HG02623 (cell line): ENCODE results near the gene NOVA1.

ENCODE experiments used
- ATAC-seq: cut with Tn5 transposase; IDR thresholded peaks from one replicate; pipeline ENCODE4 v1.9.1; 2021; ENCODE audit warnings: moderate library complexity; ENCODE audit not compliant: unreplicated experiment

NOVA1 gene

DNA sequence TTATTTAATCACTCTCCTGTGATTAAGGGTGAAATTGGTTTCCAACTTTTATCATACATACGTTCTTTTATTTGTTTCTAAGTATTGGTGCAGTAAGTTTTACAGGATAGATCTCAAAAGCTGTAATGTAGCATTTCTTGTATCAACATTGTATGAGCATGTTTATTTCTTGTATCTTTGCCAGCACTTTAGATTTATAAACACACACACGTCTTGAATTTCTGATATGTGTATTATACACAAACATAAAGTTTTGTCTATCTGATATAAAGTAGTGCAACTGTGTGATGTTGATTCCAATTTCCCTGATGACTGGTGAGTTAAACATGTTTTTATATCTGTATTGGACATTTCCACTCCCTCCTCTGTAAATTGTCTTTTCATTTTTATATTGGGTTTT, 134.7 kb downstream of the NOVA1 start:
- no peak for ATAC-seq

DNA sequence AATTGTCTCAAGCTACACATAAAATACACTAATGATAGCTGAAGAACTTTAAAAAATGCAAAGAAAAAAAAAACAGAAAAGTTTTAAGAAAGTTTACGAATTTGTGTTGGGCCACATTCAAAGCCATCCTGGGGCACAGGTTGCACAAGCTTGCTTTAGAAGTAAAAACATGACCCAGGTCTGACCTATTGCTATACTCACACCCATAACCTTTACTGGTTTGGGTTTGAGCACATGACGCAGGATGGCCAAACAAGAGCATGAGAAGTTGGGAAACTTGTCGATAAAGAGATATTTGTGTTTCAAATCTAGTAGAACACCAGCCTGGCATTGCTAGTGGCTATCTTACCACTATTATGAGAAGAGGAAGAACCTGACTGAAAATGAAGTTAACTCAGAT, 143.7 kb downstream of the NOVA1 start:
- no peak for ATAC-seq

DNA sequence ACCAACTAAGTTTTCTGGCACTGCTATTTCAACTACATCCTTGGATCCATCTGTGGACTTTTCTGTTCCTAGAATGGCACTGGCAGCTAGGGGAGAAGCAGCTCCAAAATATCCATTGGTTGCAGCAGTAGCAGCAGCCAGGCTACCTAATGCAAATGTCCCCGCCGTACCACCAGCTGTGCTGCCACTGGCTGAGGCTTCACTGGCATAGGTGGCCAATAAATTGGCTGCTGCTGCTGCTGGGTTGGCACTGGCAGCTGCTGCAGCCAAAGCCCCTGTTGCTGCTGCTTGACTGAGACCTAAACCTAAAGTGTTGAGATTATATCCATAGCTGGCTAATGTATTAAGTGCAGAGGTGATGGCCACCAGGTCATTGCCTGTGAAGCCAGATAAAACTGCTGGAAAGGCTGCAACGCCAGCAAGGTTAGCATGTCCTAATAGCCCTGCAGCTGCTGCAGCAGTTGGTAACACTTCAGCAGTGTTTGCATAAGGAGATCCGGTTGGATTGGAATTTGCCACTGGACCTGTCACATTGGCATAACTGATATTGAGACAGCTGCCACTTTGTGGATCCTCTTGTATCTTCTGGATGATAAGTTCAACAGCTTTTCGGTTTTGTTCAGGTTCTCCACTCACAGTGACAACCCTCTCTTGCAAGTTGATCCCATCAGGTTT, 149.5 kb downstream of the NOVA1 start:
- no peak for ATAC-seq

DNA sequence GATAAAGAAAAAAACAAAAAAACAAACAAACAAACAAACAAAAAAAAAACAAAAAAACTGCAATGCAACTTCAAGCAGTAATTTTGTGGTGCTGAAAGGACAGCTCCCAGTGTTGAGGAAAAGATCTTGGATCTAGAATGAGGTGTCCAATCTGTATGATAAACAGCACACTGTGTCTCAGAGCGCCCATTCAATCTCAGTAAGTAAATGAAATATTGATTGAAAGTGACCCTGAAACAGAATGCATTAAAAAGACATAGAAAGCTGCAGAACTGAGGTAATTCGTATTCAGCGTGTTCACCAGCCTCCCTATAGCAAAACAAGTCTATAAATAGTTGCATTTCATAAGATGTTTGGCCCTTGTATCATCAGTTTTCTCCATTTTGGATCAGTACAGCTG, 153.0 kb downstream of the NOVA1 start:
- no peak for ATAC-seq

DNA sequence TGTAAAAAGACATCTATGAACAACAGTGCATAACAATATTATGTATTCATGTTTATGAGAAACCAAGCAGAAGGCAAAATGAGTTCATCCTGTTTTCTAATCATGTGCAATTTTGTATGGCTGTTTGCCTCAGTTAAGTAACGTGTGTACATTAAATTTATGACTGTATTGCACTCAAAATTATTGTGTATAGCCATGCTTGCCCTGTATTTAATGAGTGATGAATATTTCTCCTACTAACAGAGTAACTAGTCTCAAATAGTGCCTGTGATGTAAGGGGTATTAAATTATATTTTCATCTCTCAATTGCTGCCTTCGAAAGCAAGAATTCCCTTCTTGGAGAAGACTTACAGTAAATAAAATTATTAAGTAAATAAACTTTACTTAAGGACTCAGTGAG, 154.2 kb downstream of the NOVA1 start:
- ATAC-seq: no peak

DNA sequence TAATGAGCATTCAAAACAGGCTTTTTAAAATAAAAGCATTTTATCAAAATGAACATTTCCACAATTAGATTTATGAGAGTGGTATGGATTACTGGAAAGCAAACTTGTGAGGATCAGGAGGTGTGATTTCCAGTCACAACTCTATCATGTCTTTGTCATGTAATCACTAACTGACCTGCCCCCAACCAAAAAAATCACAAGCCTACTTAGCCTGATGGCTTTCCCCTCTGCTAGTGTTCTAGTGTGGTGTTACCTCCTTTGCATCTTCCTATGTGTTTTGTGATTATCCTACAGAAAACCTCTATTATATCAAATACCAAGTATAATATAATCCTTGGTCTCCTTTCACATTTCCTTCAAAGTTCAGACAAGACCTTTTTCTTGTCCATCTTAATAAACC, 168.6 kb downstream of the NOVA1 start:
- ATAC-seq: no peak

DNA sequence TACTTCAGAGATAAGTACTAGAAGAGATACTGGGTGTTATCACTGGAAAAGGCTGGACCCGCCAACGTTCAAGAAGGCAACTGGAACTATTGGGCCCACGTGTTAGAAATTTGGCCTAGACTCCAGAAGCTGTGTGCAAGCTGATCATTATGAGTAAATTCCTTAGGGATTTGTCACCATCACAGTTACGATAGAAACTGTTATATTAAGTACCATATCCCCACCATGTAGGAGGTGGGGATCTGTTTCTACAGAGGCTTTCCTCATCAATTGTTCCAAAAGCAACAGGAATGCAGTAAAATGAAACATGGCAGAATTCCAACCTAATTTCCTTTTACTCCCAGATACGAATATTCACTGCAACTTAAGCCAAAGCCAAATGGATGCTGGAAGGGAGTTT, 170.7 kb downstream of the NOVA1 start:
- ATAC-seq: no peak

DNA sequence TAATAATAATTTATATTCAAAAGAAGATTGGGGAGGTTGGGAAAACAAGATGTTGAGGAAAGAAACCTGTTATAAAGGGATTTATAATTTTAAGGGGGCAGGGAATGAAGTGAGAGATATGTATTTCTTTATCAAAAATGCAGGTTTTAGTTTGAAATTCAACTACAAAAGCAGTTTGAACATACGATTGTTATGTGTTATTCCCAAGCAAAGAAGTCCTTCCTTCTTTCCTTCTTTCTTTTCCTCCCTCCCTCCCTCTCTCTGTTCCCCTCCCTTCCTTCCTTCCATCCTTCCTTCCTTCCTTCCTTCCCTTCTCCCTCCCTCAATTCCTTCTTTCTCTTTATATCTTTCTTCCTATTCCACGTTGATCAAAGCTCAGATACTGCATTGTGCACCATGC, 173.3 kb downstream of the NOVA1 start:
- ATAC-seq: no peak

DNA sequence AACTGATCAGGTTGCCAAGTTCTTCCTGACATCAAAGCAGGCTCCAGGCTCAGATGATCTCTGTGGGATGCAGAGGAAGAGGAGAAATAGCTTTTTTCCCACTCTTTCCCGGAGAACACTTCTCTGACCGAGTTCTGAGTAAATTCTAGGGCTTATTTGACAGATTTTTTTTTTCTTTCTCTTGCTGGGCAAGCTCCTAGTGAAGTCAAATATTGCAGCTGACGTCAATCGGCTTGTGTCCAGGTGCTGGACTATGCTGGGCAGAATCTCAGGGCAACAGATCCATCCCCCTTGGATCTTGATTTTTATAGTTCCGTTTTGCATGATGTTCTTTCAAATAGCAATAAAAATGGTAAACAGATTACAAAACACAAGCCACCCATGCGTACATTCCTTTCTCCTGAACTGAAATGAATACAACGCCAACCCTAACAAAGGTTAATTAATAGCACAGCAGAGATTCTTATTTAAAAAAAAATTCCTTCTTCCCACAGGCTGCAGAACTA, 182.2 kb downstream of the NOVA1 start:
- no peak for ATAC-seq

DNA sequence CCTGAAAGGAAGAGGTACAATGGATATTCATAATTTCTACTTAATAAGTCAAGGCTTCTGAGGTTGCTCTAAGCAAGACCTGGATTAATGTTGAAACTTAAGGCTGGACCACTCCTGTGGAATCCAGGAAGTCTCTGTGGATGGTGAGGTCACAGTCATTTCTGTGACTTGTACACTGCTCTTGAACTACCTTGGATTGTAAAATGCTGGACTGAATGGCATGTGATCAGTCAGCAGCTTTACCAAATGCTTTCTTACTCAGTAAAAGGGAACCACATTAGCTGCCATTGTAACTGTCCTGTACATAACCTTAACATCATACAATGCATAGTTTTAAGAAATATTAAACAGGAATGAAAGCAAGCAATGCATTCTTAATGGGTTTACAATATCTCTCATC, 182.9 kb downstream of the NOVA1 start:
- no peak for ATAC-seq

DNA sequence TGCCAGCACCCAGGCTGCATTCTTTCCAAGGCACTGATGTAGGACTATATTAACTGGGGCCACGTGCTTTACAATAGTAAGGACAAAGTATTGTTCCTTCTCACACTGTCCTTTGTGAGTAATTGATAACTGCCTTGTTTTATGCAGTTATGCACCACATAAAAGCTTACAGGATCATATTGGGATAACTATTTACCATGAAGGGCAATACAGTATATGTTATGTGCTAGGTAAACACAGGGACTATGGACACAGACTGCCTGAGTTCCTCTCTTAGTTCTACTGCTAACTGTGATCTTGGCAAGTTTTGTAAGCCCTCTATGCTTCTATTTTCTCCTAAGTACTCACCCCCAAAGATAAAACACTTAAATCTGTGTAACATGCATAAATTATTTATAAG, 183.7 kb downstream of the NOVA1 start:
- ATAC-seq: no peak

DNA sequence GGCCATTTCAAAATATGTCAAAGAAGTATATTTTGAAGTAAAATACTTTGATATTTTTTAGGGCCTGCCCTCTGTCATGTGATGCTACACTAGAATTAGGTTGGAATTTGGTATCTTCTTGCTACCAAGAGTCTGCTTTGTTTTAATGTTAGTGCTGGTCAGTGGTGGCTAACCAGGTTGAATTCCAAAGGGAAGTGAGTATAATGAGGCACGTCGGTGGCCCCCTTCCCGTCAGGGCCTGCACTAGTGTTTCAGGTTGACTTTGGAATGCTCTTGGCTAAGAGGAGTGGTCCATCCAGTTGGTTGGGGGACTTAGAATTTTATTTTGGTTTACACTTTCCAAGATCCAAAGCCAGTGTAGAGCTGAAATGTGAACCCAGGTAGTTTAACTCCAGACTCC, 185.4 kb downstream of the NOVA1 start:
- ATAC-seq: no peak

DNA sequence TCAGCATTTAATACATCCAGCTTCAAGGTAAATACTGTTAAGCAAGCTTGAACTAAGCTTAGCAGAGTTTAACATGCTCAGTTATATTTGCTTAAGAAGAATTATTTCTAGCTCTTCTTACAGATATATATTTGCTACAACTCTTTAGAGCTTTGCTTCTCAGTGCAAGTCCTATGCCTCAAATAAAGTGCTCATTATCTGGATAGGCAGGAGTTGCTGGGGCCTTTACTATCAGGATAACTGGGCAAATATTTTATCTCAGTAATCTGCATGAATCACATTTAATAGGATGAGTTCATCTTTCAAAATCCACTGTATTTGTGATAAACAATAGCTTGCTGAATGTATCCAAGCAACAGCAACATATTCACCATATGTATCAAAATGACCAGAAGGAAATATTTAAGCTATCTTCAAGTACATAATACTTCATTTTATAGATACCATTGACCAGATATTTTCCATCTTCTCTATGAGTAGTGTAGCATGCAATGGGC, 187.6 kb downstream of the NOVA1 start:
- ATAC-seq: no peak

DNA sequence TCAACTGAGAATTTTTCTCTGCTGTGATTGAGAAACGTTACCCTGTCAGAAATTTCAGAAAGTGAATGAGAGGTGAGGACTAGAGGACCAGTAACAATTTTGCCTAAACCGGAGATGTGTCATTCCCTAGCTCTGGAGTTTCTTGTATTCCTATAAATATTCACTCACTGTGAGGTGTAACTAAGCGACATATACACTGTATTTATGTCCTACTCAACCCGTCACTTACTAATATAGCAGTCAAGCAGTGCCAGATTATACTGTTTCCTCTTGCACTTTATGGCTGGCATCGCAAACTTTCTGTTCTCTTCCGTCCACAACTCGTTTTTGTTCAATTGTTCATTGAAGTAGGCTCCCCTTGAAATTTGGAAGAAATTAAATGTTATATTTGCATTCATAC, 192.9 kb downstream of the NOVA1 start:
- no peak for ATAC-seq

DNA sequence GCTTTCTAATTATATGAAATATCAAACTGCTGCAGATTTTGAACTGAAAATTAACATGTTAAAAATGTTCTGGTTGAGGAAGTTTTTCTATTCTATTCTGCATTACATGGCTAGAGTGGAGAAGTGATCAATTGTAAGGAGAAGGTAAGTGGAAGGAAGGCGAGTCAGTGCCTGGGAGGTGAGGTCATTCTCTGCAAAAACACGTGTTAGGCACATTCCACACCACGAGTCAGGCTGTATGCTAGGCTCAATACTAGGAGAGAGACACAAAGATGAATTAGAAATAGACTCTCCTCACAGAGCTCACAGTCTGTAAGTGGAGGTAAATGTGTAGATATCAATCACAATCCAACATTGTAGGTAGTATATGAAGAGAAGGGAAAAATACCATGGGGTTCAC, 194.1 kb downstream of the NOVA1 start:
- no peak for ATAC-seq

DNA sequence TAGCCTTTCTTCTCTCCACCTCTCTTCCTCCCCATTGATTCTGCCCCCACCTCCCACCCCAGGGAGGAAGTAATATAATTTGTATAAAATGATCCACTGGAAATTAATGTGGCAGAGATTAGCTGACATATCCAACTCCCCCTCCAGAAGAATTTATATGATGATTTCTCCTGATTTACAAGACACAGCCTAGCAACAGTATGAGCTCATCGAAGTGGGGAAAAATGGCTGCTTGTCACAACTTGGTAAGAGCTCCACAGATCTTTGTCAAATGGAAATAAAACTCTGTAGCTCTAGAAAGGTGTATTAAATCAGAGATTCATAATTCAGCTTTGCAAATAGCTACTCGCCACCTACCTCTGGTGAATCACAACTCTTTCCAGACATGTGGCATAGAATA, 195.7 kb downstream of the NOVA1 start:
- ATAC-seq: no peak

DNA sequence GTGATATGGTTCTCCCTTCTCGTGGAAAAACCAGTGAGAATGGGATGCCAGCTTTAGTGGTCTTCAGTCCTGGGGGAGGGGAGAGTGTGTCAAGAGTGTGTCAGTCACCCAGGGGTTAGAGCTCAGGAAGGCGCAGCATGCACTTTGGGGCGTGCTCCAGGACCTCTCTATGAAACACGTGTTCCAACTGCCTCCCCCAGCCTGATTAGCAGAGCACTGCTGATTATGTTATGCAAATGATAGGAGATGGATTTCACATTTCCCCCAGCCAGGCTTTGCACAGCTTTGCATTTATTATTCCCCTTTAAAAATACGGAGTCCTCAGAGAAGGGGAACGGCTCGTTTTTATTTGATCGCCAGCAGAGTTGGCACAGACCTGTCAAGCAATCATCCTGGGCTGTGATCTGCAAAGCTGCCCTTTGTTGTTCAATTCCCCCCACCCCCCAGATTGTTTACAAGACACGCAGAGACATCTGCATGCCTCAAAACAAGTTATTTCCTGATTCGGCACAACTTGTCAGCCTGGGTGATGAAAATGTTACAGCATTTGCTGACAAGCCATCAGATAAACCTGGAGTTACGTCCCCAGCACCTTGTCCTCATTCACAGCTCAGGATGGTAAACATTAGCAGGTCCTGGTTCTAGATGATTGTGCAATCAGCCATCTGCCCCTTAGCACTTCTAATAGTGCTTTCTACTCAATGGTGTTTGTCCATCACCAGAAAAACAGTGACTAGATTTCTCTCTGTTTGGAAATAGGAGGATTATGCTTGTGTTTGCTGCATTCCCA, 196.5 kb downstream of the NOVA1 start:
- ATAC-seq: no peak

DNA sequence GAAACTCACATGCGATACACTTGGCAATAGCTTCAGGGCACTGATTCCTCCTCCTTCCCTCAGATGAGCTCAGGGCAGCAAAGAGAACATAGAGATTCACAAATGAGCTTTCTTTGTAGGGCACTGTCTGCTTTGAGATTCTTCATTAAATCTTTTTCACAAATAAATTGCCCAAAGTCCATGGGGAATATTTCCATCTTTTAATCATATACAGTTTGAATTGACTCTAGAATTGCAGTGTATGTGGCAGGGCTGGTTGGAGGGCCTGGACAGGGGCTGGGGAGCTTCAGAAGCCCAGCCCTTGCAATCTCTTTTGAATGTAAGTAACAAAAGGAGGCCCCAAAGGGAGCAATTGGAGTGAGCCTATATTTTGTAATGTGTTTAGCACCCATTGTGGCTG, 197.5 kb downstream of the NOVA1 start:
- no peak for ATAC-seq

DNA sequence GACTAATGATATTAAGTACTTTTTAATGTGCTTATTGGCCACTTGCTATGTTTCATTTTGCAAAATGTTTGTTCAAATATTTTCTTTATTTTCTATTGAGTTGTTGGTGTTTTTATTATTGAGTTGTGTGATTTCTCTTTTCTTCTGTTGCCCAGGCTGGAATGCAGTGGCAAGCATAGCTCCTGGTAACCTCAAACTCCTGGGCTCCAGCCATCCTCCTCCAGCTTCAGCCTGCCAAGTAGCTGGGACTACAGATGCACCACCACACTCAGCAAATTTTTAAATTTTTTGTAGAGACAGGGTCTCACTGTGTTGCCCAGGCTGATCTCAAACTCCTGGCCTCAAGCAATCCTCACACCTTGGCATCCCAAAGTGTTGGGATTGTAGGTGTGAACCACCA, 199.2 kb downstream of the NOVA1 start:
- no peak for ATAC-seq
